Activated CD4-positive, alpha-beta T cell treated with anti-CD3 and anti-CD28 coated beads, Interleukin-2, Interleukin-6, amounts not matched to agents 100 ng/mL and 50 ng/mL, durations not matched to agents 16 hours and 8 hours (primary cell): ENCODE data around the gene FAM83E.

ENCODE experiments used
- DNase-seq: peaks from one replicate; pipeline ENCODE4 v3.0.0-alpha.2; 2020

Gene FAM83E

DNA sequence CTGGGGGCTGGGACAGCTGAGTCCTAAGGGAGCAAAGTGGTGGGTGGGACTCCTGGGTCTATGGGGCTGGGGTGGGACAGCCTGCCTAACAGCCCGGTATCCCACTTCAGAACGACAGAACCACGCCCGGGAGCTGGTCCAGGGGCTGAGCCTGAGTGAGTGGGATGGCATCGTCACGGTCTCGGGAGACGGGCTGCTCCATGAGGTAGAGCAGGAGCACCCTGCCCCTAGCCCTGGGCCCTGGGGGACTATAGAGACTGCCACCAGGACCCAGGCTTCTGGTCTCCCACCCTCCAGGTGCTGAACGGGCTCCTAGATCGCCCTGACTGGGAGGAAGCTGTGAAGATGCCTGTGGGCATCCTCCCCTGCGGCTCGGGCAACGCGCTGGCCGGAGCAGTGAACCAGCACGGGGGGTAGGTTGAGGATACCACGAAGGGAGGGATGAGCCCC lies 13.0 kb upstream of the FAM83E start:
- DNase-seq = no peak

DNA sequence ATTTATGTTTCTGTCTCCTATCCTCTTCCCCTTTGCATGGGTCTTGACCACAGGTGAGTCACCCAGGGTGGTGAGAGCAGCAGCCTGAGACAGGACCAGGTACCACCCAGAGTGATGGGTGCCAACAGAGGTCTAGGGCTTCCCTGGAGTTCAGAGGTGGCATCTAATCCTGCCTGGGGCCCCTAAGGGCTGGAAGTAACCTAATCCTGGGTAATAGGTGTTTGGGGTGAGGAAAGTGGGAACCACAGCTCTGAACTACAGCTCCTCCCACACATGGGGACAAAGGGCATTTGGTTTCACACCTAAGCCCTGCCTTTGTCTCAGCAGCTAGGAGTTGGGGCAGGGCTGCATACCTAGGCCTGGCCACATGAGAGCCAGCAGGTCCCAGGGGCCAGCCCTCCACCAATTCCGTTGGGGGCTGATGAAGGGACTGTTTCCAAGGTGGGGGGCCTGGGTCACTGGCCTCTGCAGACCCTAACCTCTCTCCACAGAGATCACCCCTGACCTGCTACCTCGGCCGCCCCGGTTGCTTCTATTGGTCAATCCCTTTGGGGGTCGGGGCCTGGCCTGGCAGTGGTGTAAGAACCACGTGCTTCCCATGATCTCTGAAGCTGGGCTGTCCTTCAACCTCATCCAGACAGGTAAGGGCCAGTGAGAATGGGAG lies 12.5 kb upstream of the FAM83E start:
- DNase-seq = no peak

DNA sequence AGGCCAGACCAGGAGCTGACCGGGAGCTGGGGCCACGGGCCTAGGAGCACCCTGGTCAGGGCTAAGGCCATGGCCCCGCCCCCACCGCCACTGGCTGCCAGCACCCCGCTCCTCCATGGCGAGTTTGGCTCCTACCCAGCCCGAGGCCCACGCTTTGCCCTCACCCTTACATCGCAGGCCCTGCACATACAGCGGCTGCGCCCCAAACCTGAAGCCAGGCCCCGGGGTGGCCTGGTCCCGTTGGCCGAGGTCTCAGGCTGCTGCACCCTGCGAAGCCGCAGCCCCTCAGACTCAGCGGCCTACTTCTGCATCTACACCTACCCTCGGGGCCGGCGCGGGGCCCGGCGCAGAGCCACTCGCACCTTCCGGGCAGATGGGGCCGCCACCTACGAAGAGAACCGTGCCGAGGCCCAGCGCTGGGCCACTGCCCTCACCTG lies 11.0 kb upstream of the FAM83E start:
- DNase-seq = no peak

DNA sequence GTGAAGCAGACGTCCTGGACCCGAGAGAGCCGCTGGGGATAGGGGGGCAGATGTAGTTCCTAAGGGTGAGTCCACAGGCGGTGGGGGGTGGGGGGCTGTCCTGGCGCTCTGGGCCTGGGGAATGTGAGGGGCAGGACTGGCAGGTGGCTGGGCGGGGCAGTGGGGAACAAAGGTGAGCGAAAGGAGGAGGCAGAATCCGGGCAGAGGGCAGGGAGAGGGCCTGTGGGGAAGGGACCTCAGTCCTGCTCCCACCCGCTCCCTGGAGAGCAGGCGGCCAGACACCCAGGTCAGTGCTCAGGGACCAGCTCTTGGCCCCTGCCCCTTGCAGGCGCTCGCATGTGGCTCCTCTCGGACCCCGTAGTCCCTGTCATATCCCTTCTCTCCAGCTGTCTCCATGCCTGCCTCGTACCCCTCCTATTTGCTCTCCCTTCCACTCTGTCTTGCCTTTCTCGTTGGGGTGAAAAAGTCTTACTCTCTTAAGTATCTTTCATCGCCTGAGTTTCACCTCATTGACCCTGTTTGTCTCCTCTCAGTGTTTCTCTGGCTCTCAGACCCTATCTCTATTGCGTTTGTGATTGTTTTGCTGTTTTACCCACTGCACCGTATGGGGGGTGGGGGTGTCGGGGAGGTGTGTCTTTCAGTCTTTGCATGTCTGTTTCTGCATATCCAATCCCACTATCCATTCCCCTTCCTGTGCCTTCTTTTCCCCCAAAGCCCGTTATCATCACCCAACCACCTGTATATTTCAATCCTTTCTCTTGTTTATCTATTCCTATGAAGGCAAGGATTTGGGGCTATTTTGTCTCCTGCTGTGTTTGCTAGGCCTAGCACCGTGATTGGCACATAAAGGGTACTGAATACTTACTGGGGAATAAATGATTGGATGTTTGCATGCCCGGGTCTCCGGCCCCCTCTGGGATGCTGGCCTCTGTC lies 10.2 kb upstream of the FAM83E start:
- no peak for DNase-seq

DNA sequence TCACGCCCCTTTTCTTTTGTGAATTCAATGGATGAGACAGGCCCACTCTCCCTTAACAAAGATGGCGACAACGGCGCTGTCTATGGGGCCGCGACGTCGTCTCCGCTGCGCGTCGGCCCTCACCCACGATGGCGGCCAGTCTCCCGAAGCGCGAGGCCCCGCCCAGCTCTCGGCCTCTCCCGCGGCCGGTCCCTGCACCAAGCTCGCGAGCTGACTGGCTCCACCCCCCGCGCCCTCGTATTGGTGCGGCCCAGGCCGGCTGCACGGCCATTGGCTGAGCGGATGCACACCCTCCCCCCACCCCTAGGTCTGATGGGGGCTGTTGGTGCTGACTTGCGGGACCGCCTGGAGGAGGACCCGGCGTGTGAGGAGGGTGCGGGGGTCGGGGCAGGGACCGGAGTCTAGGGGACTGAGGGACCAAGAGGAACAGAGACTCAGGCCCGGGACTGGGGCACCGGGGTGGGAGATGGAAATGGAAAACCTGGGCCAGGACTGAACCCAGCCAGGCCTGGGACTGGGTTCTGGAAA lies 9.3 kb upstream of the FAM83E start:
- peak; percentile 98 for DNase-seq

DNA sequence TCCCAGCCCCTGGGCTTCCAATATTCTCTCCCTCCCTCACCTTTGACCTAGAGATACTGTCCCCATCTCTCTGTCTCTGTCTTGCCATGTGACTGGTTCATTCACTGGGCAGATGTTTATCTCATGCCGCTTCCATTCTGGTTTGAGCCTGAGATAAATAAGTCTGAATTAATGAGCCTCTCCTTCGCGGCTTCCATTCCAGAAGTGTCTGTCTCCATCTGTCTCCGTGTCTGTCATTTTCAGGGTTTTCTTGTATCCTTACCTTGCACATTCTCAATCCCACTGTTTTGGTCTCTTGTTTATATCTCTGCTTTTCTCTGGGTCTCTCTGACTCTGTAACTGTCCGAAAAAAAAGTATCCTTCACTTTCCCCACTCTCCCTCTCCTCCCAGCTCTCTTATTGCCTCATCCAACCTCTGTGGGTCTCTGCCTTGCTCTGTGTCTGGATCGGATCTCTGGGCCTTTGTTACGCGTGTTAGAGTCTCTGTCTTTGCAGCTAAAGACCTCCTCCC lies 8.7 kb upstream of the FAM83E start:
- no peak for DNase-seq

DNA sequence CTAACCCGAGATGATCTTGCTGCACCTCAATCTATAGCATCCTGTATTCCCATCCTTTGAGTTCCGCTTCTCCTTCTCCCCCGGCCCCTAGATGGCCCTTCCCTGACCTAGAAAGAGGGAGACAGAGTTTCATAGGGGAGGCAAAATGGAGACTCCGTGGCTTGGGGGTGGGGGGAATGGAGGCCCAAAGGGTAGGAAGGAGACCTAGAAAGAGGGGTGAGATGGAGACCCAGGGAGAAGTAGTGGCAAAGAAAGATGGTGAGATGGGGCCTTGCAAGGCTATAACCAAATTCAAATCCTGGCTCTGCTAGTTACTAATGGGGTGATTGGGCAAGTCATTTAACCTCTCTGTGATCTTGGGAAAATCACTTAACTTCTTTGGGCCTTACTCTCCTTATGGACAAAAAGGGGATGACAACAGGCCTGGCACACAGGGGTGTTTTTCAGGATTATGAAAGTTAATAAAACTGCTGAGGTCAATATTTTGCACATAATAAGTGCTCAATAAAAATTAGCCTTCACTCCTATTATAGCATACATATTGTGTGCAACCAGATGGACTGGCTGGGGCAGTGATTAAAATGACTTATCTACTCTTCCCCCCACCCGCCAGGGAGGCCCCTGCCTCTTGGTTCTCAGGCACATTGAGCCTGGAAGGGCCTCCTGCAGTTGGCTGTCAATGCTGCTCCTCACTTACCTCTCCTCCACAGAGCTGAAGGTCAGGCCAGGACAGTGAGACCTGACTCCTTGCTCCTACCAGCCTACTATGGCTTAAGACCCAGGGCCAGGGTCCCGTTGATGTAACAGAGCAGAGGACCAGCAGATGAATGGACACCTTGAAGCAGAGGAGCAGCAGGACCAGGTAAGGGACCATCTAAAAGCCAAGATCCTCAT lies 5.1 kb upstream of the FAM83E start:
- no peak for DNase-seq

DNA sequence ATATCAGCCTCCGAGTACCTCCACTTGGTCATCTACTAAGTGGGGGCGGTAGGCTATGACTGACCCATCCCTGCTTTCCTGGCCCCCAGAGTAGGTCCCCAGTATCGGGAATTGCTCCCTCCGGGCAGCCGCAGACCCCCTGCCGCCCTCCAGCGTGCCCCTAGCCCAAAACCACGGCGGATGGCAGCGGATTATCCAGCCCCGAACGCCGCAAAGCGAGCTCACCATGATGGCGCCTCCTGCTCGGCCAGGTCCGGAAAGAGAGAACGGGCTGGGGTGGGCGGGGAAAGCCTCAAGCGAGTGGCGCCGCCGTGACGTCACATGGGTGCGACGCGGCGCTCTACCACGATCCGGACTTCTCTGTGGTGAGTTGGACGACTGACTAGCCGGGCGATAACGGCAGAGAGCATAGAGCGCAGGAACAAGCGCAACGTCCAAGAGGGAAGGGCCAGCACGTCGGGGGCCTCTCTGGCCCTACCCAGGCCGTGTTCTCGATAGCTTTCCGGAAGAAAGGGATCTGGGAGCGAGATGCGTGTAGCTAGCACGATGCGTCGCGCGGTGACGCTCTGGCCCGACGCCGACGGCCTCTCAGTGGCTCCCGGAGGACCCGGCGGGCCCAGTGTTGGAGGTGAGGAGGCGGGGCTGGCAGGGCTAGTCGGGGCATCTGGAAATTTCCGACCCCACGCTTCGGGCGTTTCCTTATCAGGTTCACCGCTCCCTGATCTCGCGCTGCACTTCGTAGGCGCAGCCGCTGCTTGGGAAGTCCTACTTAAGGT lies 4.2 kb upstream of the FAM83E start, which contains the start of the genes RPL18 and SPHK2:
Gene RPL18, minus strand, starts transcription at position 263 of the 776 bp plus-strand sequence. Its CDS starts 35 bp downstream, at position 228.
Gene SPHK2, plus strand, starts transcription at position 591 of the 776 bp plus-strand sequence. CDS start 1,009 bp downstream, outside the sequence.
- DNase-seq = peak; percentile 97

DNA sequence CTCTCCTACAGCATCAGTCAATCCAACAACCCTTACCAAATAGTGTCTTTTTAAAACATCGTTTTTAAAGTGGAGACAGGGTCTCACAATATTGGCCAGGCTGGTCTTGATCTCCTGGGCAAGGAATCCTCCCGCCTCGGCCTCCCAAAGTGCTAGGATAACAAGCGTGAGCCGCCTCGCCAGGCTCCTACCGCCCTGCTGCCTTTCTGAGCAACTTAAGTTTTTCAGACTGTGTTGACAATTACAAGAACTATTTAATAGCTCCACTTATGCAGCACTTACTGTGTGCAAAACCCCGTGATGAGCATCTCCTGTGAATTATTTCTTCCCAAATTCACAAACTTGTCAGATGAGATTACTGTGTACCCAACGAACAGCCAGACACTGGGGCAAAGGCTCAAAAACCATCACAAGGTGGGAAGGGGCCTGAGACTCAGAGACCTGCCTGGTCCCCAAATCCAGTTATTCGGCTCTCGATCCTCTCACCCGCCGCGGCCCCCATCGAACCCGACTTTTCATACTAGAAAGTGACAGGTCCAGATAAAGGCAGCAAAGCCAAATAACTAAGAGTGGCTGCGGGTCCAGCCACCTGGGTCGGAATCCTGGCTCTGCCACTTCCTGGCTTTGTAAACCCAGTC lies 3.5 kb upstream of the FAM83E start:
- no peak for DNase-seq

DNA sequence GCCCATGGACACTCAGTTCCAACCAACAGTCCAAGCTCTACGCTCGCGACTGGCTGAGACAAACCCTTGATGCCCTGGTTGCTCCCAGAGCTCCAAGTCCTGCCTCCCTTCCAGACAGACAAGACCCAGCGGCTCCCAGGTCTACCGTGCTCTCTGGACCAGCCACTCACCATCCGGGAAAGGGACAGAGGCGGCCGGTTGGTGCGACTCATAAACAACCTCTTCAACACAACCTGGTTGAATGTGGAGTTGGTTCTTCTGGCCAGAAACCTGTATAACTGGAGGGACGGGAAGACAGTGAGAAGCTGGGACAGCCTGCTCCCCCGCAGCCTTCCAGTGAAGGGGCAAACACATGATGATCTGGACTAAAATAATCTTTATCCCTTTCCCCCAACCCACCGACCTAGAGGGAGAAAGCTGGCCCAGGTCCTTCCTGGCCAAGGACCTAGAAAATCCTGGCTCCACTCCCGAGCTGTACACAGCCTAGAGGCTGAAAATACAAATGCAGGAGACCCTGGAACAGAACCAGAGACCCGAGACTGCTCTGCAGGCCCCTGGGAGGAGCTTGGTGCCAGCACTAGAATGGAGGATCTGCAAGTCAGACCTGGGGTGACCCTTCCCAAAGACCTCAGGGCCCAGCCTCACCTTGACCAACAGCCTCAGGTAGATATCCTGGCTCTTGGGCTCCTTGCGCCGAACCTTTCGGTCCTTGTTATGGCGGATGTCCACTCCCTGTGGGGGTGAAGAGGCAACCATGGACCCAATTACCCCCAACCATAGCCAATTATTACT lies 2.5 kb upstream of the FAM83E start:
- no peak for DNase-seq

DNA sequence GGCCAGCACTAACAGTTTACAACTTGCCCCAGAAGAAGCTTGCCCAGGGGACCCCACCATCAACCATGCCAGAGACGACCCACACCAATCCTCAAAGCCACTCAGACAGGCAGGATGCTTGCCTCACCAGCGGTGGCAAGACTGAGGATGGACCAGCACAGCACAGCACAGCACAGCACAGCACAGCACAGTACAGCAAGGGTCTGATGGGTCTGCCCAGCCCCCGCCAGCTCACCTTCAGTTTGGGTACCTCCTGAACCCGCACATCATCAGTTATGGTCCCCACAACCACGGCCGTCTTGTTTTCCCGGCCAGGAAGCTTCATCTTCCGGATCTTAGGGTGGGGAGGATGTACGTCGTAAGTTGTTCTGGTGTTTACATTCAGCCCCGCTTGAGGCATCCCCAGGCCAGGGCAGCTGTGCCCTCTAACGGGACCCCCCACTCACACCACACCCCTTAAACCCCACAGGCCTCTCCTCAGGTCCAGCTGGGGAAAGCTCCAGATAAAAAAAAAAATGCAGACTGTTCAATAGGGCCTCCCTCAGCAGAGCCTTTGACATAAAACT lies 1.7 kb upstream of the FAM83E start:
- no peak for DNase-seq

DNA sequence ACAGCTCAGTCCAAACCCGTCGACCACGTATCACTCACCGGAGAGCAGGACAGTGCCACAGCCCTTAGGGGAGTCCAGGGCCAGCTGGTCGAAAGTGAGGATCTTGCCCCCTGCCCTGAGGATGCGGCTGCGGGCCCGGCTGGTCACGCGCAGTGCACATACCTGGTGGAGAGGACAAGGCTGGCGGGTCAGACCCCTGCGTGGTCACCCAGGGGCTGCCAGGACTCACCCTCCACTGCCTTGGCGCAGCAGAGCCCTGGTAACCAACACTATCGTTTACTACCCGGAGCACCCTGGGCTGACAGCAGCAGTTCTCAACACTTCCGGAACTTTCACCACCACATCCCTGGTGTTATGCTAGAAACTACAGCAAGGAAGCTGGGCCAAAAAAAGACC lies 1.2 kb upstream of the FAM83E start:
- no peak for DNase-seq

DNA sequence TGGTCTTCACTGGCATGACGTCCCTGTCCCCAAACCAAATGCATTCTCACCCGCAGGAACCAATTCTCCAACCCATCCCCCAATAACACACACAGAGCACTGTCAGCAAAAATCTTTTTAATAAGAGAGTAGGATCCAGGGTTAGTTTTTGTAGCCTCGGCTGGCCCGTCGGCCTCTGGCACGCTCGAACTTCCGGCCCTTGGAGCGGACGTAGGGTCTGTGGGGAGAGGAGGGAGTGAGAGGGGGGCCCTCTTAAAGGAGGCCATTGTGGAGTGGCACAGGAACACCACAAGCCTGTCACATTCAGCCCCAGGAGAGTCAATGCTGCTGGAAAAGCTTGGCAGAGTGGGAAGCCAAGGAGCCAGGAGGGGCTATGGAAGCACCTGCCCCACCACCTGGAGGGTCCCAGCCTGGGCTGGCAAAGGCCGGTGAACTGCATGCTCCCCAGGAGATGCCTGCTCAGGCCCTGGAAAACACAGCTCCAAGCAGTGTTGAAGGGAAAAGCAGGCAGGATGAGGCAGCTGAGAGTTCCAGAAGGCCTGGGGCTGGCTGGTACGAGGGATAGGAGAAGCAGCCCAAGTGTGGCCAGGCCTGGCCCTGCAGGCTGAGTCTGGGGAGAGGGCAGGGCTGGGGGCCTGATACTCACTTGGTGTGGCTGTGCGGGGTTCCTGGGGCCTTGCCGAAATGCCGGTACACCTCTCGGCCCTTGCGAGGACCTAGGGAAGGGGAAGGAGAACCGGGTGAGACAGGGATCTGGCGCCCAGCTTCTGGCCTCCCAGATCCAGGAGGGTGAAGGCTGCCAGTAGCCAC lies 560 bp upstream of the FAM83E start:
- no peak for DNase-seq

DNA sequence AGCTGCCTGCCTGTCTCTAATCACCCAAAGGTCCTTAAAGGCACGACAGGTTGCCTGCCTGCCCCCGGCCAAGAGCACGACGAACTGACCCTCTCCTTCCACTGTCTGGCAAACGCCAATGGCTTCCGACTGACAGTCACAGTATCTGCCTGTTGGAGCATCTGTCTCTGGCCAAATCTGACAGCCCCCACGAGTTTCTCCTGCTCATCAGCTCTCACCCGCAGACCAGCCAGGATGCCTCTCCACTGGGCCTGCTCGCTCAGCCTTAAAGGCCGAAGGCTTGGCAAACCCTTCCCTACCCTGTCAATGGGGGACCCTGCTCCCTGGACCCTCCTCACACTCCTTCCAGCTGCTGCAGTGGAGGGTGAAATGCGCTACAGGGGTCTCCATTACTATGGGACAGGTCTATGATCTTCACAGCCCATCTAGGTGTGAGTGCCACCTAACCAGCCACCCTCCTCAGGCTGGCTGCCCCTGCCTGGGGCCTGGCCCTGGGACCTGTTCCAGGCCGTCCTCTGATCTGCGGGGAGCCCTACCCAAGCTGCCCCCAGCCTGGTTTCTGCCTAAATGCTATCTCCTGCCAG lies 932 bp downstream of the FAM83E start:
- no peak for DNase-seq

DNA sequence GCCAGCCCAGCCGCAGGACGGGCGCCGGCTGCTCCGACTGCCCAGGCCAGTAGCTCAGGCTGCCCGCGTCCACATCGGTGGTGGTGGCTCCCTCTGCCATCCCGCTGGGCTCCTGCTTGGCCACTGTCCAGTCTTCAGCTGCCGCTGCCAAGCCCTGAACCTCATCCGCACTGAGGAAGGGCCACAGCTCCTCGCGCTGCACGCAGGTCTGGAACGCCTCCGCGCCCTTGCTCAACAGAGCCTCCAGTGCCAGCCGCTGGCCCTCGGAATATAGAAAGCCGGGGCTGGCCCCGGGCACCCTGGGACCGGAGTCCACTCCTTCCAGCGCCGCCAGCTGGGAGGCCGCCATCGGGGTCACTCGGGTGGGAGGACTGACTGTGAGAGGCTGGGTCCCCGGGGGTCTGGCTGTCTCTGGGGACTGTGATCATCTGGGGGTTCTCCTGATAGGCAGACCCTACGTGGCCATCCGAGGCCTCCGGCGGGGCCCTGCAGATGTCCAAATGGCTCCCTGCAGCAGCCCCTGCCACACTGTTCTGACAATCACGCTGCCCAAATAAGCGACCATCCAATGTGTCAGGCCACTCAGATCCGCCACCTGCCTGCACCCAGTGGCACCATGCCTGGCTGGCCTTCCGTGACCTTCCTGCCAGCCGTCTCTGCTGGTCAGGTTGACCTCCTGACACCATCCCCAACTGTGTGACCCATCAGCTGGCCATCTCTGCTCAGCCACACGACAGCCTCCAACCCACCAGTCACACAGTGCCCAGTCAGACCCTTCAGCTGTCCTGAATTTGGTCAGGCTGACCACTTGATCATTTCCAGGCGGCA lies 1.6 kb downstream of the FAM83E start:
- DNase-seq = no peak

DNA sequence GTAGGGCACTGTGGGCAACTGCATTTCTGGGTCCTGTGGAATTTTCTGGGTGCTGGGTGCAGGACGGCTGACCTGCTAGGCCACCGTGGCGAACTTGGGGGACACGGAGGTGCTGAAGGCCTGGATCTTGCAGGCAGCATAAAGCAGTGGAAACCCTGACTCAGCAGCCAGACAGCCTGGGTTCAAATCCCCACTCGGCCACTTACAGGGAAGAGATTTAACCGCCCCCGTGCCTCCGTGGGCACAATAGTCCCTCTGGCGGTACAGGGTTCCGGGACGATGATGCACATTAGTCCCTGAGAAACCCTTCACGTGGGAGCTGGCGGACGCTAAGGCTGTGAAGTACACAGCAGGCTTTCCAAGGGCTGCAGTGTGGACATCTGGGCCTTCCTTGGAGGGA lies 3.0 kb downstream of the FAM83E start:
- DNase-seq = no peak

DNA sequence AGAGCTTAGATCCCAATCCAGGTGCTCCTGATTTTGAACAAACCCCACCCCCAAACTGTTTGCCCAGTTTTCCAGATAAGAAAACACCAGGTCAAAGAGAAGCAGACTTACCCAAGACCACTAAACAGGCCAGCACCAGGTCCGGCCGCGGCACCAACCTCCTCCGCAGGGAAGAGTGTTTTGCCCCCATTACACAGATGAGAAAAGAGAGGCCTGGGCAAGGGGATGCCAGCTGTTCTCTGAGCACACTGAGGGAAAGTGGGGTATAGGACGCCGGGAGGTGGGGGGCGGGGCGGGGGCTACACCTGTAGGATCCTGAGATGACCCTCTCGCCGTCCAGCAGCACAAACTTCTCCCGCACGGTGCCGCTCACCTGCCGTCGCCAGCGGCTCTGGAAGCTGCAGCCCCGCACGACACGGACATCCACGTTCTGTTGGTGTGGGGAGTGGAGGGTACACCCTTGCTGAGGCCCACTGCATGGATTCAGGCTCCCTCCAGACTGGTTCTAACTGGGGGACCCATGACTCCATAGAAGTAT lies 5.2 kb downstream of the FAM83E start:
- no peak for DNase-seq
